IPS-NIHi7 (cell line): ENCODE measurements around the gene EXOC4.
"Not testable (repeated sequence)": the region's sequence is repeated elsewhere in the genome, so short reads cannot be mapped to it uniquely, and the experiment has no call there.

Source experiments
- DNase-seq: peaks from one replicate; pipeline ENCODE4 v3.0.0; 2012; ENCODE audit warnings: mixed read lengths; ENCODE audit errors: extremely low spot score

The EXOC4 gene

GRCh38 chr7:133748443-133749407 is 495.8 kb downstream of the EXOC4 start:
- DNase-seq = no peak

DNA sequence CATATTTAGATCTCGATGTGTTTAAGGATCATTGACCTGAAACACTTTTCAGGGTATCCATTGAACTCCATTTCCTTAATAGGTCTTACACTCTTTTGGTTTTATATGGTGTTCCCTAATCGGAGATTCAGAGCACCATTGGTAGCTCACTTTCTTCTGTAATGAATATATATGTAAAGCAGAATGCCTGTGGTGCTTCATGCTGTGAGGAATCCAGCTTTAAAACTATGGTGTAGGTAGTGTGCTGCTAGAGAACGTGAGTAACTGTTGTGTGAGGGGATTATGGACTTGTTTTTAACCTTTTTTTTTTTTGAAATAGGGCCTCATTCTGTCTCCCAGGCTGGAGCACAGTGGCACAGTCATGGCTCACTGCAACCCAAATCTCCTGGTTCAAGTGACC is 497.4 kb downstream of the EXOC4 start:
- no peak for DNase-seq

- no peak for DNase-seq
These were observed 498.2 kb downstream of the EXOC4 start for GRCh38 chr7:133751079-133751478.

- DNase-seq = no peak
These were observed 500.6 kb downstream of the EXOC4 start for GRCh38 chr7:133753513-133753912.

- no peak for DNase-seq
These were observed 501.8 kb downstream of the EXOC4 start for GRCh38 chr7:133754708-133755107.

- no peak for DNase-seq
These were observed 503.0 kb downstream of the EXOC4 start for GRCh38 chr7:133755901-133756300.

GRCh38 chr7:133761443-133761842 is 508.6 kb downstream of the EXOC4 start:
- DNase-seq = no peak

DNA sequence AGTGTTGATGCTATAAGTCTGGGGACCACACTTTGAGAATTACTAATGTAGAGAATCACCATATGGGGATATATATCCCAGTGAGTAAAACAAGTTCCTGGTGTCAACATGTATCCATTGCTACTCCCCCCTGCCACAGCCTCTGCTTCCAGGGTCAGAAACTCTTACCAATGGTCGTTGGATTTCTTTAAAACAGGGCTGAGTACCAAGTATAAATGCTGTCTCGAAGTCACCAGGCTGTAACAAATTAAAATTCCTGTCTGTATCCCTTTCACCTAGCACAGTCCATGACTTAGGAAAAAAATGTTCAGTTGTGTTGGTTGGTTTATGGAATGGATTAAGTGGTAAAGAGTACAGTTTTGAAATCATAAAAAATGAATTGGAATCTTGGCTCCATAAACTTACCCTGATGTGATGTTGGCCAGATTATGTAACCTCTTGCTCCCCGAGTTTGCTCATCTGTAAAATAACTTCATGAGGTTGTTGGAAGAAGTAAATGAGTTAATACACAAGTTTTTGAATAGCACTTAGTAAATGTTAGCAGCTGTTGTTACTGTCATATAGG is 510.3 kb downstream of the EXOC4 start:
- DNase-seq = no peak

DNA sequence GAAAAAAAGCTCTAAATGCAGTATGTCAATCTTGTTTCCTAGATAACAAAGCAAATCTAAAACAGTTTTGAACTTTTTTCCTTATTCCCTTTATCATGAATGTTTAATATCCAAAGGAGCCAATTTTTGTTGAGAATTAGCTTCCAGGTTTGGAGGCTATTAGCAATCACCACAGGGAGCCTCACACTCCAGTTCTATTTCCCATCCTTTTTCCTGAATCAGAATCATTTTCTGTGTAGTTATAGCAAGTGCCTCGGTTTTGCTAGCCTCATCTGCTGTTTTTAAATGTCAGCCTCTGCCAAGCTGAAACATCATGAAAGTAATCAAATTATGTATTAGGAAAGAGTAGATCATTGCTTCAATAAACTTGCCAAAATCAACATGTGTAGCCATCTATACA is 516.8 kb downstream of the EXOC4 start:
- no peak for DNase-seq

DNA sequence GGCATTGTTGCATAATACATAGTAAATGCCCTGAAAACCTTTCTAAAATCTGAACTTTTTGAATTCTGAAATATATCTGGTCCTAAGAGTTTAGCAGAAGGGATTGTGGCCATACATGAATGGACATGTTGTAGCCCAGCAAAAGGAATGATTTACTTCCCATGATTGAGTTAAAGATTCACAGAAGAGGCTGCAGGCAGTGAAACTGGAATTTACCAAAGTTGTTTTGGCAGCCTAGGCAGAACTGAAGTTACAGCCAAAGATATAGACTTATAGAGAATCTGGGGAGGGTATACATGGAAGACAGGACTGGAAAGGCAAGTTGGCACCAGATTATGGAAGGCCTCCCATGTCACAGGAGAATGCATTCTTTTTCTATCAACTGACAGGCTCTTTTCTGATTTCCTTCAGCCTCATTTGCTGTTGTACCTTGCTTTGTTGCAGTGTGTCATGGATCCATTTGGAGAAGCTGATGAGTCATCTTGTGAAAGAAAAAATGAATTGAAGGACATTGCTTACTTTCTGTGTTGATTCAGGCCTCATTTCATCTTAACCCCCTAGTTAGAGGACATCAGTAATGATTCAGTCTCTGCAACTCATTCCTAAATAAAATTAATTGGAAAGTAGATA is 518.1 kb downstream of the EXOC4 start:
- no peak for DNase-seq

DNA sequence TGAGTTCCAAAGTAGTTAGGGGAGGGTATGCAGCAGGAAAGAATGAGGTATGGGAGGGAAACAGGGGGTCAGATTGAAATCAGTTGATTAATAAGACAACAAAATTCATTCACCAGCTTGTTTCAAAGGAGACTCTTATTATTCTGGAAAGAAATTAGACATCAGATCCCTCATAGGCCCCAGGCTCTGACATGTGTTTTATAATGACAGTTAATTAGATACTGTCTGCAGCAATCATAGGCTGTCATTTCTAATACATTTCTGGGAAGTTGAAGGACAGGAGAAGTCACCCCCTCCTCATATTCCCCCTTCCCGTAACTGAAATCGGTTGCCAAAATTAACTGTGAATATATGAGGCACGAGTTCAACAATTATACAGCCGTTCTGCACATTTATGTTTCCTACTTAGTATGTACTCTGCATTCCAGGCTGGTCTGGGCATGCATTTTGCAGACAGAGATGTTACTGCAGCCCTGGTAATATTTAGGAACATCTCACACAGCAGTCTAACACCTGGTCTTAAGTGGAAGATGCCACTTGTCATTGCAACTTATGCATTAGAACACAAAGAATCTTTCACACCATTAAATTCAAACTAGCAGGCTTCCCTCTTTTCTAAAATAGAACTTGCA is 519.0 kb downstream of the EXOC4 start:
- DNase-seq = no peak

- no peak for DNase-seq
These were observed 520.7 kb downstream of the EXOC4 start for GRCh38 chr7:133773601-133774000.

DNA sequence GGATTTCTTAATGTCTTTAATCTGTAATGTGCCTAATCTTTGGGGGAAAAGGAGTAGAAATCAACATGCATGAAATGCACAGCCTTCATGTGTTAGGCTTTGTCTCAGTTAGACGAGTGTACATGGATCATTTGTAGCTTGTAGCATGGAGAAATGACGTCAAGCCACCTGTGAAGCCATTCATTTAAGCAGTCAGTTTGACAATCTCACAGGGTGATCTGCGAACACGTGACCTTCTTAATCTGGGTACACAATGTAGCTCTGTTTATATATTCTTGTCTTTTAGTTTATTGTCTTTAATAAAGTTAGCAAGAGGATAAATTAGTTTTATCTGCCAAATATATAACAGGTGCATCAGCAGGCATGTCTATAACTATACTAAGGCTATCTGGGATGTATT is 522.3 kb downstream of the EXOC4 start:
- DNase-seq = no peak

DNA sequence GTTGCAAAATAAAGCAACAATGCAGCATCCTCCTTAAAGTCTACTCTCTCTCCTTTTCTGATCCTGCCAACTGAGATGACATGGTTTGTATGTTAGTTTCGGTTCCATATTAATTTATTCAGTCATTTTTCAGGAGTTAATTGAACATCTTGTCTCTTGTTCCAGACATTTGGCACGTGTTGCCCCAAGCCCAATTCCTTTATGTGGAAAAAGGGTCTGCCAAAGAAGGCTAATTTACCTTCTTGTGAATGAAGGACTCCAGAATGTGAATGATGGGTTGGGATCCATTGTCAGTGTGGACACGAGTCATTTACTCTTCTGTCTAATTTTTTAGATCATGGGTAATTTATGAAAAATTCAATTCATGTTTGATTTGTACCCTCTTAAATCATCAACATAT is 523.4 kb downstream of the EXOC4 start:
- DNase-seq = no peak

DNA sequence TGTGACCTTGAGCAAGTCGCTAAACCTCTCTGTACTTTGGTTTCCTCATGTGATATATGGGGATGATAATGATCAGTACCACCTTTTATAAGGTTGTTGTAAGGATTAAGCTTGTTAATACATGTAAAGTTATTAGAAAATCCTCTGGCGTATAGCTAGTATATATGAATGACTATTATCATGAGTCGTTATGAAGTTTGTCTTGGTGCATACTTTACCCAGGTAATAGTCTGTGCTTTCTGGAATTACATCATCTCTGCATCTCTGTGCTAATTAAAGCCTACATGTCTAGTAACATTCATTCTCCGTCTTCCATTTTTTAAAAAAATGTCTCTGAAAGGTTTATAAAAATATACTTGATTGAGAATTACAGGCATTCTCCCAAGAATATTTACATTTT is 524.8 kb downstream of the EXOC4 start:
- DNase-seq = no peak

- no peak for DNase-seq
These were observed 525.6 kb downstream of the EXOC4 start for GRCh38 chr7:133778472-133778871.

DNA sequence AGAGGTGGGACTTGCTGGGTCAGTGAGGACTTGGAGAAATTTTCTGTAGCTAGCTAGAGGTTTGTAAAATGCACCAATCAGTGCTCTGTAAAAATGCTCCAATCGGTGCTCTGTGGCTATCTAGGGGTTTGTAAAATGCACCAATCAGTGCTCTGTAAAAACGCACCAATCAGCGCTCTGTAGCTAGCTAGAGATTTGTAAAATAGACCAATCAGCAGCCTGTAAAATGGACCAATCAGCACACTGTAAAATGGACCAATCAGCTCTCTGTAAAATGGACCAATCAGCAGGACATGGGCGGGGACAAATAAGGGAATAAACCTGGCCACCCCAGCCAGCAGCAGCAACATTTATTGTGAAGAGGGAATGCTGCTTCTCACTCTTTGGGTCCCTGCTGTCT is 526.7 kb downstream of the EXOC4 start:
- DNase-seq = not testable (repeated sequence)

DNA sequence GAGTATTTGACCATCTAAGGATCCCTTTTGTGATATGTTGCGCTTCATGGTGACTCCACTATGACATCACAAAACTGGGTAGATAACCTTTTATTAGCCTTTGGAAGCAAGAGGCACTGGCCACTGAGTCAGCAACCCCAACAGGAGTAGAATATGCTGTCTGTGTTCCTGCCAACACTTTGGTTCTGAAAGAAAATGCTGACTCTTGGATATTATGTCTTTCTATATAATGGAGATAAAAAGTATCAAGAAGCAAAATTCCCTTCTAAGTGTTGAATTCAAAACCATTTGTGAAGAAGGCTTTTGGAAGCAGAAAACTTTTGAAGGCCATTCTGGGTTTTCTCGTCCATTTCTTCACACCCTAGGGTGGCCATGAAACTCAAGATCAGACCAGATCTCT is 528.0 kb downstream of the EXOC4 start:
- DNase-seq = no peak

- DNase-seq = no peak
These were observed 528.7 kb downstream of the EXOC4 start for GRCh38 chr7:133781486-133782090.

- no peak for DNase-seq
These were observed 529.6 kb downstream of the EXOC4 start for GRCh38 chr7:133782470-133782869.

- no peak for DNase-seq
These were observed 530.4 kb downstream of the EXOC4 start for GRCh38 chr7:133783276-133783675.

- no peak for DNase-seq
These were observed 531.7 kb downstream of the EXOC4 start for GRCh38 chr7:133784486-133785001.
